Measurements from ENCODE around the gene RGS9. TPM values are rescaled to one million over a fixed set of nuclear protein-coding genes. Genes with fewer than 3 reads are reported as not detected.
"Not testable (repeated sequence)": the region's sequence is repeated elsewhere in the genome, so short reads cannot be mapped to it uniquely, and the experiment has no call there.

The RGS9 gene
- total RNA-seq, 1 donor from 2014 or later, result 4.2 TPM

DNA sequence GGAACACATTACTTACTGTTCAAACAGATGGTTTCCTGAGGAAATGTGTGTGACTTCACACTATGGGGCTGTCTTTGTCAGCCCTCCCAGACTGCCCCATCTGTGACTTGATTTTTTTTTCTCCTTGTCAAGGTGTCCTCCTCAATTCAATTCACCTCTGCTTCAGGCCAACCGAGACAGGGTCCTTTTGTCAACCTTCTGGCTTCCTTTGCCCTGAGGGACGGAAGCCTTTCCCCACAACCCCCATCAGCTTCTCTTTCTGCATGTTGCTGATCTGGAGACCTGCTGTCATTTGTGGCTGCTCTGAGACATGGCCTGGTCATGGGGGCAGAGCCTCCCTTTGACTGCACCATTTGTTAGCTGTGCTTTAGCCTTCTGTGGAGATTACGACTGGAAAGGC, 21.3 kb upstream of the RGS9 start:
- DNase-seq, result no peak

- DNase-seq, result not testable (repeated sequence)
These were observed 20.7 kb upstream of the RGS9 start for GRCh38 chr17:65116515-65116914.

- DNase-seq, result no peak
These were observed 19.7 kb upstream of the RGS9 start for GRCh38 chr17:65117384-65118035.

DNA sequence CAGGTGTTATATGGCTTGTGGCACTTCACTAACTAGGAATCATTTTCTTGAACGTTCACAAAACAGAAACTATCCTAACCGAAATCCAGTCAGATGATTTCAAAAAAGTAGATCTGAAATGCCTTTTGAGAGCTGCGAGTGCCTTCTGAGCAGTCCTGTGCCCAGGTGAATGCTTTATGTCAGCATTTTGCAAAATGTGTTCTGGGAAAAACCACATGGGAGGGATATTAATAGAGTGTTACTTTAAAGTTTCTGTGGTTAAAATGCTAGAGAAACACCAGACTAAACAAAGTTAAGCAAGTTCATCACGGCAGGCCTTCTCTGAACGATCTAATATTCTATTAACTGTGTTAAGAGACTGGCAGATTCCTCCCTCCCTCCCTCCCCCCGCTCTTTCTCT, 15.8 kb upstream of the RGS9 start:
- DNase-seq, result no peak

- no peak for DNase-seq
These were observed 15.0 kb upstream of the RGS9 start for GRCh38 chr17:65121916-65122806.

DNA sequence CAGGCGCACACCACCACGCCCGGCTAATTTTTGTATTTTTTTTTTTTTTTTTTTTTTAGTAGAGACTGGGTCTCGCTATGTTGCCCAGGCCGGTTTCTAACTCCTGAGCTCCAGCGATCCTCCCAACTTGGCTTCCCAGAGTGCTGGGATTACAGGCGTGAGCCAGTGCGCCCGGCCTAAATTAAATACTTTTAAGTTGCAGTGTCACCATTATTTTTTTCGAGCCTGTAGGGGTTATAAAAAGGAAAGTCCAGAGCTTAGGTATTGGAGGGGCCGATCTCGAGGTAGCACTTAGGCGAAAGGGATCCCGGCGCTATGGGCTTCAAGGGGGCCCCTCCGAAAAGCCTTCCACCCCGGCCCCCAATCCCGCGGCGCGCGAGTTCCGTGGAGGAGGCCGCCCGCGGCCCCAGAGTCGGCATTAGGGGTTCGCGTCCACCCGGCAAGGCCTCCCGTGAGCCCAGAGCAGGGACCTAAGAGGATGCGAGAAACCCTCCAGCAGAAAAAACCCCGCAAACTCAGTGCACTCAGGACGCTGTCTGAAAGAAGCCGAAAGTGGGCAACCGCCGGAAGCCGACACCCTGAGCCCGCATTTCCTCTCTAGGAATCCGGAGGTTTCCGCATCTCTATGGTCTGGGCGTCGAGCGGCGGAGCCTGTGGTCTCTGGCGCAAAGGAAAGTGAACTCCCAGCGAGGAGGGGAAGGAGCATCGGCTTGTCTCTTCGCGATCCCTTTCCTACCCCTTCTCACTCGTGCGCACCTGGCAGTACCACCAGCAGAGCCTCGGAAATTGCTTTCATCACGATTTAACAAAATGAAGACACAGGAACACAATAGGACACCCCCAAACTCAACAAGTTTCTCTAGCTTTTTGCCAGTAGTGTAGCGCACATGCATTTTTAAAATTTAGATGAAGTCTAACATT, 14.1 kb upstream of the RGS9 start:
- peak; percentile 76 for DNase-seq

GRCh38 chr17:65123757-65124675, 13.2 kb upstream of the RGS9 start:
- no peak for DNase-seq

GRCh38 chr17:65130832-65131231, 6.3 kb upstream of the RGS9 start:
- no peak for DNase-seq

GRCh38 chr17:65131240-65131639, 5.9 kb upstream of the RGS9 start:
- DNase-seq, result no peak

- DNase-seq, result no peak
These were observed 5.2 kb upstream of the RGS9 start for GRCh38 chr17:65131946-65132345.

DNA sequence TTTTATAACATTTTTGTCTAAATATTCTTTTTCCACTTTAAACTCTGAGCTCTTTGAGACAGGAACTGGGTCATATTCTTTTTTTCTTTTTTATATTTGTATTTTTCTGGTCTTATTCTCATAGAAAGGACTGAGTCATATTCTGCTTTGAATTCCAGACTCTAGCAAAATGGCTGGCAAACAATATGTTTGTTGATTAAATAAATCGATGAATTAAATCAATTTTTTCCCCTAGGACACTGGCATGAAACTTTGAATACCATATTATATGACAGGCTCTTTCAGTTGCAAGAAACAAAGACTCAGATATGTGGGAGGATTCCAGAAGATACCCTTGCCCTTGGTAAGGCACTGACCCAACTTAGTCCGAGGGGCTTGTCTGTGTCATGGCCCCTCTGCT, 3.1 kb upstream of the RGS9 start:
- DNase-seq, result no peak

DNA sequence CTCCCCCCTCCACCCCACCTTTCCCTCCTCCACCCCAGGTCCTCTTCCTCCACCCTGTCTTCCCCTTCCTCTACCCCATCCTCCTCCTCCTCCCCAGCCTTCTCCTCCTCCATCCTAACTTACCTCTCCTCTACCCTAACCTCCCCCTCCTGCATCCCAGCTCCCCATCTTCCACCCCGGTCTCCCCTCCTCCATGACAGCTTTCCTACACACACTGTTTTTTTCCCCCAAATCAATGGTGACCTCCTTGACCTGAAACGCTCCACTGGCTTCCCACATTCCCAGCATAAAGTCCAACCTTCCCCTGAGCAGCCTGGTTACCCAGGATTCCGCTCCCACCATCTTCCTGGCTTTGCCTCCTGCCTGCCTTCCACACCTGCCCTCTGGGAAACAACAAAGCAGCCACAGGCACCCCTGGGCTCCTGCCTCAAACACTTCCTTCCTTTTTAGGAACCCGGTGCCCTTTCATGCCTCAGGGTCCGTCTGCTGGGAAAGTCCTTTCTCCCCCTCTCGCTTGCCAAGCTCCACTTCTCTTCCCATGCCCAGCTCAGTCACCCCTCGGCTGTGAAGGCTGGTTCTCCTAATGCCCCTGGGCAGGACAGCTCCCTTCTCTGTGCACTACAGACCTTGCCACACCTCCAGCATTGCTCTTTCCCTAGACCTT, 2.1 kb downstream of the RGS9 start:
- no peak for DNase-seq

GRCh38 chr17:65142247-65142646, 5.1 kb downstream of the RGS9 start:
- DNase-seq, result no peak

- DNase-seq, result no peak
These were observed 6.9 kb downstream of the RGS9 start for GRCh38 chr17:65143889-65144604.

DNA sequence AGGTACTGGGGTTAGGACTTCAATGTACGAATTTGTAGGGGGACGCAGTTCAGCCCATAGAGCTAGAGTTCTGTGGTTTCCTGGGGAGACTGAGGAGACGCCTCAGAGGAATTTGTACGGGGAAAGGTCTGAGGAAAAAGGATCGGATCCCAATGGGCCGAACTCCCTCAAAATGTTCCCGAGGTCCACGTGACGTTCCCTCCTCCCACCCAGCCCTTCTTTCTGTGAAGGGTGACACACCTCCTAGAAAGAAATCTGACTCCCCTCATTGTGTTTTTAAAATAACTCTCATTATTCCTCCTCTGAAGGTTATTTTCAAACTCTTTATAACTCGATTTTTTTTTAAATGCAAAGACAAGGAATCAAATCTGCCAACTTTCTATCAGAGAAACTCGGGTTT, 8.6 kb downstream of the RGS9 start:
- DNase-seq, result no peak

DNA sequence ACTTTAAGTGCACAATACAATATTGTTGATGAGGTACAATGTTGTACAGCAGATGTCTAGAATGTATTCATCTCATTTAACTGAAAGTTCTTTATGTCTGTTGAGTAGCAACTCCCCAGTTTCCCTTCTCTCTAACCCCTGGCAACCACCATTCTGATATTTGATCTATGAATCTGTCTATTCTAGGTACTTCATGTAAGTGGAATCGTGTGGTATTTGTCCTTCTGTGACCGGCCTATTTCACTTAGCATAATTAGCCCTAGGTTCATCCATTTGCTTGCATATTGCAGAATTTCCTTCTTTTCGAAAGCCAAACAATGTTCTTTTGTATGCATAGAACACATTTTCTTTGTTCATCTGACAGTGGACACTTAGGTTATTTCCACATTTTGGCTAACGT, 10.8 kb downstream of the RGS9 start:
- no peak for DNase-seq

GRCh38 chr17:65154770-65155589, 17.8 kb downstream of the RGS9 start:
- no peak for DNase-seq

DNA sequence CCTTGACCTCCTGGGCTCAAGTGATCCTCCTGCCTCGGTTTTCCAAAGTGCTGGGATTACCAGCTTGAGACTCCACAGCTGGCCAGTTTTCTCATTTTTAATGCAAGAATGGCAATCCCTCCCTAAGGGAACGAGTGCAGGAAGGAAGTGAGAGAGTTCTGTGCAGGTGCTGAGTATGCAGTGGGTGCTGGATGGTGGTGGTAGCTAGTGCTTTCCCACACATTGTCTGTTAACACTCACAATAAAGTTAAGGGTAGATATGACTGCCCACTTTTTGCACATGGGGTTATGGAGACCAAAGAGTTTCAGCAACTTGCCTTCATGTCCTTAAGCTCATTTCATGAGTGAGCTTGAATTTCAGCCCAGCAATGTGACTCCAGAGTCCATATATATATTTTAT, 18.5 kb downstream of the RGS9 start:
- no peak for DNase-seq

DNA sequence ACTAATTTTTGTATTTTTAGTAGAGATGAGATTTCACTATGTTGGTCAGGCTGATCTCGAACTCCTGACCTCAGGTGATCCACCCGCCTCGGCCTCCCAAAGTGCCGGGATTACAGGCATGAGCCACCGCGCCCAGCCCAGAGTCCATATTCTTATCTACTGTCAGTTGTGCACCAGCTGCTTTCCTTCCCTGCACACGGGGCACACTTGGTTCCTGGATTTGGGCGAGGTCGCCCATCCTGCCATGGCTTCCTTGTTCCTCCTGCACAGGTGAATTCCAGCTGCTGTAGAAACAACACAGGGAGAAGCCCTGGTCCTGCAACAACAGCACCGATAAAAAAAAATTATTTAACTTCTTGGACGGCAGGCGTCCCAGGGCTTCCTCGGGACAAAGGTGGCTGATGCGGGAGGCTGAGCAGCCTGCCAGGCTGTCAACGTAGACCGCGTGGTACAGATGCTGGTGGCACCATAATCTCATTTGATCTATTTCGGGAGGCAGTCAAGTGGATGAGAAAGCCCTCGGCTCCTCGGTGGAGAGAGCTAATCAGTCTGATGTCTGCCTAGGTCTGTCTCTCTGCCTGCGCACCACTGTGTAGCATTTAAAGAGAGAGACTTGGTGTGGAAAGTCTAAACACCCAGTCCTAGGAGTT, 19.1 kb downstream of the RGS9 start:
- DNase-seq, result no peak

Data from occipital lobe (tissue), 2 donors.